PC-9 (cell line): ENCODE measurements around the gene BACH2. TPM values are rescaled to one million over a fixed set of nuclear protein-coding genes. Genes with fewer than 3 reads are reported as not detected.
"Not testable (repeated sequence)": the region's sequence is repeated elsewhere in the genome, so short reads cannot be mapped to it uniquely, and the experiment has no call there.

Source experiments
- BruUV-seq: library from RNA; stranded (reverse); fragments of 400-500 nt; replicated peaks from 2 replicates; lab custom pipeline; 2021; lab: Mats Ljungman, UMichigan
- CTCF ChIA-PET: fragments of 300-600 bp; sonication (Branson Sonifier 250); formaldehyde crosslinking; loops from one replicate; lab custom pipeline; 2022; ENCODE audit warnings: antibody characterized with exemption; lab: Charles Lee
- POLR2A ChIA-PET: fragments of 300-600 bp; sonication (Branson Sonifier 250); formaldehyde crosslinking; loops from one replicate; lab custom pipeline; 2022; ENCODE audit warnings: antibody characterized with exemption; ENCODE audit not compliant: unreplicated experiment; lab: Charles Lee
- DNase-seq, 2 experiments: peaks; one replicate each; pipeline versions ENCODE4 v3.0.0 to v3.0.0-alpha.2; 2015 to 2022; ENCODE audit warnings: mixed read lengths in 1 of 2
- H2AFZ ChIP-seq: fragments of 200-600 bp; sonication (generic); 2 replicates; pipeline ENCODE4 v1.8.1; 2017; ENCODE audit warnings: antibody characterized with exemption
- H3F3A ChIP-seq: fragments of 200-600 bp; sonication (generic); 2 replicates; pipeline ENCODE4 v1.8.1; 2017; ENCODE audit warnings: antibody characterized with exemption, mild to moderate bottlenecking, low read depth; ENCODE audit not compliant: insufficient read depth
- H3K27ac ChIP-seq: fragments of 200-600 bp; sonication (generic); 2 replicates; pipeline ENCODE4 v1.6.1; 2016; ENCODE audit warnings: mixed run types
- H3K27me3 ChIP-seq: fragments of 200-600 bp; sonication (generic); 2 replicates; pipeline ENCODE4 v1.6.1; 2016; ENCODE audit warnings: low read depth, mixed run types; ENCODE audit not compliant: insufficient read depth
- H3K36me3 ChIP-seq: fragments of 200-600 bp; sonication (generic); 2 replicates; pipeline ENCODE4 v1.6.1; 2016; ENCODE audit warnings: low read depth, mixed run types
- H3K4me1 ChIP-seq: fragments of 200-600 bp; sonication (generic); replicated peaks from 2 replicates; pipeline ENCODE4 v1.6.1; 2016; ENCODE audit warnings: mixed run types; ENCODE audit not compliant: insufficient read depth
- H3K4me2 ChIP-seq: fragments of 200-600 bp; sonication (generic); 2 replicates; pipeline ENCODE4 v1.6.1; 2017; ENCODE audit warnings: mixed run types
- H3K4me3 ChIP-seq: fragments of 200-600 bp; sonication (generic); 2 replicates; pipeline ENCODE4 v1.6.1; 2016; ENCODE audit warnings: mixed run types
- H3K79me2 ChIP-seq: fragments of 200-600 bp; sonication (generic); 2 replicates; pipeline ENCODE4 v1.6.1; 2017; ENCODE audit warnings: low read depth, mixed run types
- H3K9me2 ChIP-seq: fragments of 200-600 bp; sonication (generic); 2 replicates; pipeline ENCODE4 v1.8.1; 2017; ENCODE audit warnings: mild to moderate bottlenecking; ENCODE audit not compliant: insufficient read depth
- H3K9me3 ChIP-seq: fragments of 200-600 bp; sonication (generic); 2 replicates; pipeline ENCODE4 v1.8.1; 2016; ENCODE audit warnings: low read depth; ENCODE audit not compliant: insufficient read depth
- H4K20me1 ChIP-seq: fragments of 200-600 bp; sonication (generic); 2 replicates; pipeline ENCODE4 v1.8.1; 2017; ENCODE audit not compliant: insufficient read depth
- CTCF ChIP-seq: fragments of 200-600 bp; sonication (generic); conservative IDR thresholded peaks from 2 replicates; pipeline ENCODE4 v1.6.1; 2017; ENCODE audit warnings: mixed run types, antibody characterized with exemption, mild to moderate bottlenecking, moderate library complexity
- EZH2 ChIP-seq: fragments of 200-600 bp; sonication (generic); IDR thresholded peaks from 2 replicates; pipeline ENCODE4 v1.8.0; 2017; ENCODE audit warnings: antibody characterized with exemption, low read depth
- intact Hi-C: fragments of 100-400 bp; cut with micrococcal nuclease; formaldehyde crosslinking; loops from one replicate; pipeline ENCODE4 v1.10.0; 2022; ENCODE audit not compliant: unreplicated experiment
- total RNA-seq: library from RNA; stranded (reverse); gene quantifications from 2 replicates; pipeline ENCODE4 v1.2.3, GENCODE V29; 2021

Gene BACH2
- total RNA-seq, 1 experiment from 2014 or later = 2.3 TPM

DNA sequence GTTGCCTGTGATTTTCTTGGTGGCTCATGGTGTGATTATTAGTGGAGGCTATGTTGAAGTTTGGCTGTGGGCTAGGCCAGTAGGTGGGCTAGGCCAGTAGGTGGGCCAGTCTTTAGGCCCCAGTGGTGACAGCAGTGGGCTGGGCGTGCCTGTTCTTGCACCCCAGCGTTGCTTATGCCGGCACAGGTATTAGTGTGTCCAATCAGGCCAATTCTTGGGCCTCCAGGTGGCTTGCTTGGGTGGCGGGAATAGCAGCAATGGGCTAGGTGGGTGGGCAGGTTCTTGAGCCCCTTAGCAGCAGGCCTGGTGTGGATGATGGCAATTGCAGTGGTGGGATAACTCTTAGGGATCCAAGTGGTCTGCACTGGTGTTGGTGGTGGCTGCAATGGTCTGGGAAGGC lies 379.4 kb downstream of the BACH2 start:
- BruUV-seq = no TSS peak
- Histone ChIP-seq H3K4me3 (no peak overlapping the region), H3K27ac (no peak overlapping the region), H3K79me2 (no peaks in the 10 kb centered on the region), H3K27me3 (no peaks in the 10 kb centered on the region), H3F3A (no peaks in the 10 kb centered on the region), H3K4me1 (no peaks in the 10 kb centered on the region), H3K9me2 (no peaks in the 10 kb centered on the region), H3K36me3 (no peaks in the 10 kb centered on the region), H2AFZ (no peak overlapping the region), H3K9me3 (no peaks in the 10 kb centered on the region), H3K4me2 (no peak overlapping the region), H4K20me1 (no peaks in the 10 kb centered on the region)
- no peak for DNase-seq
- ChIA-PET CTCF (no interaction called here), POLR2A (no interaction called here)
- TF ChIP-seq EZH2 = no peak
- no peak for TF ChIP-seq CTCF
- intact Hi-C loops = no loop called here

GRCh38 chr6:89916136-89916920 lies 380.3 kb downstream of the BACH2 start:
- H3K4me2 ChIP-seq = no peak overlapping the region
- no TSS peak for BruUV-seq
- H3F3A ChIP-seq = no peaks in the 10 kb centered on the region
- no peak for DNase-seq
- H3K9me3 ChIP-seq = no peaks in the 10 kb centered on the region
- H3K36me3 ChIP-seq = no peaks in the 10 kb centered on the region
- no peak overlapping the region for H2AFZ ChIP-seq
- no peak overlapping the region for H3K27ac ChIP-seq
- H4K20me1 ChIP-seq = no peaks in the 10 kb centered on the region
- no peaks in the 10 kb centered on the region for H3K9me2 ChIP-seq
- H3K4me3 ChIP-seq = no peak overlapping the region
- TF ChIP-seq EZH2 (no peak), CTCF (no peak)
- ChIA-PET CTCF (no interaction called here), POLR2A (no interaction called here)
- H3K27me3 ChIP-seq = no peaks in the 10 kb centered on the region
- intact Hi-C loops = no loop called here
- H3K4me1 ChIP-seq = no peaks in the 10 kb centered on the region
- H3K79me2 ChIP-seq = no peaks in the 10 kb centered on the region

GRCh38 chr6:89910902-89911240 lies 385.8 kb downstream of the BACH2 start:
- TF ChIP-seq CTCF = no peak
- Histone ChIP-seq H3K4me2 (no peak overlapping the region), H2AFZ (no peak overlapping the region), H3K27ac (no peak overlapping the region), H3K9me2 (no peaks in the 10 kb centered on the region), H4K20me1 (no peaks in the 10 kb centered on the region), H3K79me2 (no peaks in the 10 kb centered on the region), H3K36me3 (no peaks in the 10 kb centered on the region), H3K27me3 (no peaks in the 10 kb centered on the region), H3K4me3 (no peak overlapping the region), H3K9me3 (no peaks in the 10 kb centered on the region), H3K4me1 (no peaks in the 10 kb centered on the region), H3F3A (no peaks in the 10 kb centered on the region)
- no TSS peak for BruUV-seq
- CTCF ChIA-PET = no interaction called here
- intact Hi-C loops = no loop called here
- POLR2A ChIA-PET = no interaction called here
- DNase-seq = no peak

DNA sequence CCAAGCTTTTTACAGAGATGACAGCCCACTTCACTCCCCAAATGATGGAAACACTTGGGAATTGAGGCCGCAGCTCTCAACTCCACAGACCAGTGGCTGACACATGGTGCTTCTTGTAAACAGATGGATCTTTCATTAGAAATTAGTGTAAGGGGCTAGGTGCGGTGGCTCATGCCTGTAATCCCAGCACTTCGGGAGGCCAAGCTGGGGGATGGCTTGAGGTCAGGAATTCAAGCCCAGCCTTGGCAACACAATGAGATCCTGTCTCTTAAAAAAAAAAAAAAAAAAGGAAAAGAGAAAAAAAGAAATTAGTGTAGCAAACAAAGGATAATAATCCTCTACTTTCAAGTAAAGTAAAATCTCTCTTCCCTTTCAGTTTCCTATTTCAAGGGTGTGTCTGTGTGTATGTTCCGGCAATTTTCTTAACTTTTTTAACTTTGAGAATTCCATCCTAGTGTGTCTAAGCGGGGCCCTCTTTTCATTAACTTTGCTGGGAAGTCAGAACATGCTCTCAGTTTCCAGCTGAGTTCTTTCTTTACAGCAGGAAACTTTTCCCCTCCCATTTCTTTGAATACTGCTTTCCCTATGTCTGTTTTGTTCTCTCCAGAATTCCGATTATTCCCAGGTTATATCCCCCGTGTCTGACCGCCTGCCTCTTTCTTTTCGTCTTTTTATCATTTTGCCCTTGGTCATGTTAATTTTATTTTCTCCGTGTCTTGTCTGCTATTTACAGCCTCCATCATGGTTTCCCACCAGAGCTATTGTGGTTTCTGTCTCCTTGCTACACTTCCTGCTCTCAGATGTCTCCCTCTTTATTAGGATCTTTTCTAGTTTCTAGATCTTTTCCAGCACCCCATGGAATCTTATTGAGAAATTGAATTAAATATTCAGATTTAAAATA lies 386.4 kb downstream of the BACH2 start:
- H3K27me3 ChIP-seq, POLR2A ChIA-PET, H3K27ac ChIP-seq, H3K9me2 ChIP-seq, CTCF ChIA-PET, H3K4me3 ChIP-seq, BruUV-seq, H2AFZ ChIP-seq, H3K9me3 ChIP-seq, H3K36me3 ChIP-seq, H3F3A ChIP-seq, DNase-seq, H3K4me2 ChIP-seq, H4K20me1 ChIP-seq, H3K4me1 ChIP-seq, H3K79me2 ChIP-seq, intact Hi-C loops: not testable (repeated sequence)
